ENCODE results near the gene STK24.

DNA sequence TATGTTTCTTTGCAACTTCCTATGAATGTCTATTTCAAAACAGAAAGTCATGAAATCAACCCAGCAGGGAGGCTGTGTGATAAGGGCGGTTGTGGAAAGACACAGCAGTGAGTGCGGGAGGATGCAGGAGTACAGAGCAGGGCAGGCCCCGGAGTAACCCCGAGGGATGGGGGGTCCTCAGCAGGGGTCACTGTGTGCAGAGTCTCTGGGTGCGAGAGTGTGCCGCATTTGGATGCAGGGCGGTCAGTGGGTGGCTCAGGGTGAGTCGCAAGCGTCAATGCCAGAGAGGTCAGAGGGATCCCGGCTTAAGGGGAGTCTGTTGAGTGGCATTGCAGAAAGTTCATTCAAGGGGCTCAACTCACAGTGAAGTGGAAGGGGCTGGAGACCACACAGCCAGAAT lies 147.8 kb downstream of the STK24 start:
- no peak for TF ChIP-seq BCL11A (IDR thresholded peaks at IDR 0.05; ENCODE audit: low read depth, low read length)
- TF ChIP-seq ASH2L (IDR thresholded peaks at IDR 0.05; ENCODE audit: borderline replicate concordance, low read depth): no peak
- no peak for TF ChIP-seq FOS (IDR thresholded peaks at IDR 0.05; ENCODE audit: borderline replicate concordance, extremely low read depth, insufficient read length)
- TF ChIP-seq WRNIP1 (IDR thresholded peaks at IDR 0.05; ENCODE audit: borderline replicate concordance, low read depth, low read length): no peak
- TF ChIP-seq, protein P1, sequence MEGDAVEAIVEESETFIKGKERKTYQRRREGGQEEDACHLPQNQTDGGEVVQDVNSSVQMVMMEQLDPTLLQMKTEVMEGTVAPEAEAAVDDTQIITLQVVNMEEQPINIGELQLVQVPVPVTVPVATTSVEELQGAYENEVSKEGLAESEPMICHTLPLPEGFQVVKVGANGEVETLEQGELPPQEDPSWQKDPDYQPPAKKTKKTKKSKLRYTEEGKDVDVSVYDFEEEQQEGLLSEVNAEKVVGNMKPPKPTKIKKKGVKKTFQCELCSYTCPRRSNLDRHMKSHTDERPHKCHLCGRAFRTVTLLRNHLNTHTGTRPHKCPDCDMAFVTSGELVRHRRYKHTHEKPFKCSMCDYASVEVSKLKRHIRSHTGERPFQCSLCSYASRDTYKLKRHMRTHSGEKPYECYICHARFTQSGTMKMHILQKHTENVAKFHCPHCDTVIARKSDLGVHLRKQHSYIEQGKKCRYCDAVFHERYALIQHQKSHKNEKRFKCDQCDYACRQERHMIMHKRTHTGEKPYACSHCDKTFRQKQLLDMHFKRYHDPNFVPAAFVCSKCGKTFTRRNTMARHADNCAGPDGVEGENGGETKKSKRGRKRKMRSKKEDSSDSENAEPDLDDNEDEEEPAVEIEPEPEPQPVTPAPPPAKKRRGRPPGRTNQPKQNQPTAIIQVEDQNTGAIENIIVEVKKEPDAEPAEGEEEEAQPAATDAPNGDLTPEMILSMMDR (IDR thresholded peaks at IDR 0.05 in 2 of 3, conservative IDR thresholded peaks at IDR 0.05 in 1 of 3; ENCODE audit: control insufficient read depth in 2 of 3, extremely low read depth in 1 of 3, insufficient read depth in 1 of 3, low read depth in 3 of 3, low read length in 3 of 3): no peak
- TF ChIP-seq POLR2AphosphoS5 (IDR thresholded peaks at IDR 0.05; ENCODE audit: low read length): no peak
- TF ChIP-seq MXI1 (IDR thresholded peaks at IDR 0.05; ENCODE audit: low read depth, low read length): no peak
- no peak for TF ChIP-seq FOXM1 (IDR thresholded peaks at IDR 0.05; ENCODE audit: low read depth, low read length)
- no peak for TF ChIP-seq BHLHE40 (IDR thresholded peaks at IDR 0.05; ENCODE audit: borderline replicate concordance in 1 of 2, low read depth in 2 of 2, low read length in 1 of 2)
- TF ChIP-seq, protein P2, sequence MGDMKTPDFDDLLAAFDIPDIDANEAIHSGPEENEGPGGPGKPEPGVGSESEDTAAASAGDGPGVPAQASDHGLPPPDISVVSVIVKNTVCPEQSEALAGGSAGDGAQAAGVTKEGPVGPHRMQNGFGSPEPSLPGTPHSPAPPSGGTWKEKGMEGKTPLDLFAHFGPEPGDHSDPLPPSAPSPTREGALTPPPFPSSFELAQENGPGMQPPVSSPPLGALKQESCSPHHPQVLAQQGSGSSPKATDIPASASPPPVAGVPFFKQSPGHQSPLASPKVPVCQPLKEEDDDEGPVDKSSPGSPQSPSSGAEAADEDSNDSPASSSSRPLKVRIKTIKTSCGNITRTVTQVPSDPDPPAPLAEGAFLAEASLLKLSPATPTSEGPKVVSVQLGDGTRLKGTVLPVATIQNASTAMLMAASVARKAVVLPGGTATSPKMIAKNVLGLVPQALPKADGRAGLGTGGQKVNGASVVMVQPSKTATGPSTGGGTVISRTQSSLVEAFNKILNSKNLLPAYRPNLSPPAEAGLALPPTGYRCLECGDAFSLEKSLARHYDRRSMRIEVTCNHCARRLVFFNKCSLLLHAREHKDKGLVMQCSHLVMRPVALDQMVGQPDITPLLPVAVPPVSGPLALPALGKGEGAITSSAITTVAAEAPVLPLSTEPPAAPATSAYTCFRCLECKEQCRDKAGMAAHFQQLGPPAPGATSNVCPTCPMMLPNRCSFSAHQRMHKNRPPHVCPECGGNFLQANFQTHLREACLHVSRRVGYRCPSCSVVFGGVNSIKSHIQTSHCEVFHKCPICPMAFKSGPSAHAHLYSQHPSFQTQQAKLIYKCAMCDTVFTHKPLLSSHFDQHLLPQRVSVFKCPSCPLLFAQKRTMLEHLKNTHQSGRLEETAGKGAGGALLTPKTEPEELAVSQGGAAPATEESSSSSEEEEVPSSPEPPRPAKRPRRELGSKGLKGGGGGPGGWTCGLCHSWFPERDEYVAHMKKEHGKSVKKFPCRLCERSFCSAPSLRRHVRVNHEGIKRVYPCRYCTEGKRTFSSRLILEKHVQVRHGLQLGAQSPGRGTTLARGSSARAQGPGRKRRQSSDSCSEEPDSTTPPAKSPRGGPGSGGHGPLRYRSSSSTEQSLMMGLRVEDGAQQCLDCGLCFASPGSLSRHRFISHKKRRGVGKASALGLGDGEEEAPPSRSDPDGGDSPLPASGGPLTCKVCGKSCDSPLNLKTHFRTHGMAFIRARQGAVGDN (IDR thresholded peaks at IDR 0.05): no peak
- TF ChIP-seq POLR2A (IDR thresholded peaks at IDR 0.05; ENCODE audit: low read depth, low read length): no peak
- TF ChIP-seq NR2C2 (IDR thresholded peaks at IDR 0.05; ENCODE audit: borderline replicate concordance, control insufficient read depth, insufficient read length, low read depth): no peak
- TF ChIP-seq, protein P3, sequence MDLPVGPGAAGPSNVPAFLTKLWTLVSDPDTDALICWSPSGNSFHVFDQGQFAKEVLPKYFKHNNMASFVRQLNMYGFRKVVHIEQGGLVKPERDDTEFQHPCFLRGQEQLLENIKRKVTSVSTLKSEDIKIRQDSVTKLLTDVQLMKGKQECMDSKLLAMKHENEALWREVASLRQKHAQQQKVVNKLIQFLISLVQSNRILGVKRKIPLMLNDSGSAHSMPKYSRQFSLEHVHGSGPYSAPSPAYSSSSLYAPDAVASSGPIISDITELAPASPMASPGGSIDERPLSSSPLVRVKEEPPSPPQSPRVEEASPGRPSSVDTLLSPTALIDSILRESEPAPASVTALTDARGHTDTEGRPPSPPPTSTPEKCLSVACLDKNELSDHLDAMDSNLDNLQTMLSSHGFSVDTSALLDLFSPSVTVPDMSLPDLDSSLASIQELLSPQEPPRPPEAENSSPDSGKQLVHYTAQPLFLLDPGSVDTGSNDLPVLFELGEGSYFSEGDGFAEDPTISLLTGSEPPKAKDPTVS (IDR thresholded peaks at IDR 0.05; ENCODE audit: low read depth, low read length): no peak
